DMS153 (cell line): ENCODE data around the gene SYNJ2.

Experiments used
- DNase-seq: peaks from one replicate; lab custom pipeline; 2025; lab: John Stamatoyannopoulos, UW

Gene SYNJ2

DNA sequence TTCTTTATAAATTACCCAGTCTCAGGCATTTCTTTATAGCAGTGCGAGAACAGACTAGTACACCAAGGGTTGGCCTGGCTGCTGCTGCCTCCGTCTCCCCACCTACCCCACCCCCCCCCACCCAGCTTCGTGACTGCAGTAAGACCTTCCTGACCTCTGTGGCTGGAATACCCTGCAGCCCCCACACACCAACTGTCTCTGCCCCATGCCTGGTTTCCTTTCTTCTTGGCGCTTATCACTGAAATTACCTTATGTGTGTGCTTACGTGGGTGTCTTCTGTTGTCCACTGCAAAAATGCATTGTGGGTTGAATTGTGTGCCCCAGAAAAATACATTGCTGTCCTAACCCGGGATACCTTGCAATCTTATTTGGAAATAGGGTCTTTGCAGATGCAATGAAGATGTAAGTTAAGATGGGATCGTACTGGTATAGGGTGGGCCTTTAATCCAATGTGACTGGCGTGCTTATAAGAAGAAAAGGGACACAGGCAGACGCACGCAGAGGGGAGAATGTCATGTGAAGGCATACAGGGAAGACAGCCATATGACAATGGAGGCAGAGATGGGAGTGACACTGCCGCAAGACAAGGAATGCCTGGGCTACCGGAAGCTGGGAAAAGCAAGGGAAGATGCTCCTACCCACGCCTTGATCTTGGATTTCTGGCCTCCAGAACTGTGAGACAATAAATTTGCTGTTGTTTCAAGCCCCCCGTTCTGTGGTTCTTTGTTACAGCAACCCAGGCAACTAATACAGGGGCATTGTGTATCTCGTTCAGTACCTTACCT lies 15.4 kb downstream of the SYNJ2 start:
- no peak for DNase-seq

DNA sequence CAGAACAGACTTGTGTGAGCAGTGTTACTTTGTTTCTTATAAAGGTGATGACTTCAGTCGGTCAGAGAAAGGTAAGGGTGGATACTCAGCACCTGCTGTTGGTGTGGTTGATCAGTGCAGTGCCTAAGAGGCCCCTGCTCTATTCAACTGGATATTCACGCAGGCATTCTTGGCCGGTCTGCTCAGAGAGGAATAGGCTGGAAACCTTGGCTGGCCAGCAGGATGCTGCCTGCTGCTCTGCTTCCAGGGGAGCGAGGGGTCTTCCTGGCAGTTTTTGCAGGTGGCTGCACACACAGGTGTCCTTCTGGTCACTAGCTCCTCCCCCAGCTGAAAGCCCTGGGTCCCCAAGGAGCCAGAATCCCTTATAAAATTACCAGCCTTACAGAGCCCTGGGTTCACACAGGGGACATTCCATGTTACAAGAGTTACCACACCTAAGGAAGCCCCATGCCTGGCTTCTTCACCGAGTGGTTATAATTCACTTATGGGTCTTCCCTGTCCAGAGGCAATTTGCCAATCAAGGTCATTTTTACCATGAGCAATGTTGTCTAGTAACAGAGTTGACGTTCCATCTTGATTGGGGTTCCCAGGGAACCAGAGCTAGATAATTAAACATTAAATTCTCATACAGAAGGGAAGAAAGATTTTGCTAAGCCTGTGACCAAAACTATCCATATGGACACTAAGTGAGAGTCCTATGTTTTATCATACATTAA lies 16.4 kb downstream of the SYNJ2 start:
- DNase-seq, result no peak

DNA sequence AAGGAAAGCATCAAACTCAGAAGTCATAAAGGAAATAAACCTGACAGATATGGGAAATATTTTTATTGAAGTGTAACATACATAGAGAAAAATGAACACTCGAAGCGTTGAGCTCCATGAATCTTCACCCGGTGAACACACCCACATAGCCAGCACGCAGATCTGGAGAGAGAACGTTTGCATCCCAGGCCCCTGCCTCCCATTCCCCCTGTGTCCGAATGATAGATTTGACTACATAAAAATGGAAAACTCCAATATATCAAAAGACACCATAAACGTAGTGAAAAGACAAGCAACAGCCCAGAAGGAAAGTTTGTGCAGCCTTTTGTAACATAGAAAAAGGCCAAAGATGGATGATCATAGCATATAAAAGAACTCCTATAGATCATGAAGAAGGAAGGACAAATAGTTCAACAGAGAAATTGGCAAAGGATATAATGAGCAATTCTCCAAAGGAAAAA lies 17.1 kb downstream of the SYNJ2 start:
- no peak for DNase-seq

DNA sequence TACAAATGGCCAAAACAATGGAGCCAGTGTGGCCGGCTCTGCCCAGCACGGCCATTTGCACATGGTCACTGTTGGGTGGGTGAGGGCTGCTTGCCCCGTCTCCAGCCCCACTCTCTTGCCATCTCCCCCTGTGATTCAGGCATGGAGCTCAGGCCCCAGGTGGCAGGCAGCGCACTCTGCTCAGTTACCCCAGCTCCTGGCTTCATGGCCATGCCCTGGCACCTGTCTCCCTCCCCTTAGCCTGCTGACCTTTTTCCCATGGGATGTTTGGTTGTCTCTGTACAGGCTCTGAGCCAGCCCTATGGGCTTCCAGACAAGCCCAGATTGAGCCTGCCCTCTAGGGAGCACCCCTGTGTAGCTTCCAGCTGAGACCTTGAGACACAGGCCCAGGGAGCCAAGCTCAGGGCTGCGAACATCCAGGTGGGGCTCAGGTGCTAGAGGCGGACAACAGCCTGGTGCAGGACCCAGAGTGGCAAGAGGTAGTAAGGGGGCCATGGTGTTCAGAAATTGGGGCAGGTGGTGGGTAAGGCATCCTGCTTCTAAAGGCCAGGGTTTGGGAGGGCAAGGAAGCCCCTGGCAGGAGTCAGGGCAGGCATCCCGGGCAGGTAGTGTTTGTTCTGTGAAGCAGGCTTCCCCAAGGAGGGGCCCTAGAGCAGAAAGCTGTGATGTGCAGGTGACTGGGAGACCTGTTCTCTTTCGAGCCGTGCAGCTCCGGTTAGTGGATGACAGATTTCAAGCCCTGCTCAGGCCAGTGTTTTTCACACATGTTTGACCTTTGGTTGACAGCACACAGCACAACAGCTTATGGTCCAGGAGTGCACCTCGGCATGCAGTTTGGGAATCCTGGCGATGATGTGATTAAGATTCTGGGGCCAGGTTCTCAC lies 17.7 kb downstream of the SYNJ2 start:
- DNase-seq, result peak; percentile 62

DNA sequence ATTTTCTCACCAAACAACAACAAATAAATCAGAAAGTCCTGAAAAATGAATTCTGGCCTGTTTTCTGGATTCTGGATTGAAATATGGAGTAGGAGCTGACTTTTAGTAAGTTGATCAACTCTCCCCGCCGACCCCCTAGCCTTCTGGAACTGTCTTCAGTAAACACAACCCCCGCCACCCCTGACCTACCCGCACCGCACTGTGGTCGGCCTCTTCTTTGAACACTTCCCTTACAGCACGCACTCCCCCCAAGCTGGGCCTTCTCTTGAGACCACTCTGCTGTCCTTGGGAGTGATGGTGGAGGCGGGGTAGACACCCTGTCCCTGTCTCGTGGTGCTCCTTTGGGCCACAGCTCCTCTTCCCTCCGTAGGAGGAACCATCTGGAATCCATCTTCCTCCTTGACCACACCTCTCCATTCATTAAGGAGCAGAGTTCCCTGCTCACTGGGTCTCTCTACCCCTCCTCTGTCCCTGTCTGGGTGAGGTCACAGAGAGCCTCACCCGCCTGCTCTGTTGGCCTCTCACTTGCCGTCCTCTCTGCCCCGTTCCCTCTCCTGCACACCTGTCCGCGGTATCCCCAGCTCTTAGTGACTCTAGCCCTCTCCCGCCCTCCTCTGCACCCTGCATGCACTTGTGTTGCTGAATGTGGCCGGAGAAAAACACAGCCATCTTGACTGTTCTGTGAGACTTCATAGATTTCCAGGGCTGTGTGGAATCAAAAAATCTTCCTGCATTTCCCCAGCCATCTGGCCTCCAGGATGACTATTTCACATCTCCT lies 19.1 kb downstream of the SYNJ2 start:
- no peak for DNase-seq

DNA sequence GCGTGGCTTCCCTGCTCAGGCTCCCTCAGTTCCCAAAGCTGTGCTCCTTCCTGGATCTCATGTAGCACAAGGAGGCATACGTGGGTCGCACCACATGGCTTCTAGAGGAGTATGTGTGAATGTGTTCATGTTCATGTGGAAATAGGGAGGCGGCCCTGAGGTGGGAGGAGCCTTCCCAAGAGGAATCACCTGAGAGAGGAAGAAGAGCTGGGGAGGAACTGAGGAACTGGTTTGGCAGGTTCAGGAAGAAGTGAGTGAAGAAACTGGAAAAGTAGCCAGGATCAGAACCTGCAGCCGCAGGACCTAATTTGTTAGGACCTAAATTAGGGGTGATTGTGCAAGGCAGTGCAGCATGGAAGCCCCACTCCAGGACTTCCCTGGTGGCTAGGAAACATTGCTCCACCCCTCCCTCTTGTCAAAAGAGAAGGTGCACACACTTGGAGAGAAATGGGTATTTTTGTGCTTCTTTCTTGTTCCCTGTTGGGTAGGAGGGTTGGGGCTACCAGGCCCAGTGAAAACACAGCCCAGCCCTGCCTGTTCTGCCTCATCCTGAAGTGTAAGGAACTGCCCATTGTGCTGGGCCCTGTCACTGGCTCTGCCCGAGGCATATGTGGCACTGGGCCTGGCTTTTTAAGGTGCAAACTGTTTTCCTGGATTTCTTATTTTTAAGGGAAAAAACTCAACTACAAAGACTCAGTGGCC lies 20.7 kb downstream of the SYNJ2 start:
- no peak for DNase-seq

DNA sequence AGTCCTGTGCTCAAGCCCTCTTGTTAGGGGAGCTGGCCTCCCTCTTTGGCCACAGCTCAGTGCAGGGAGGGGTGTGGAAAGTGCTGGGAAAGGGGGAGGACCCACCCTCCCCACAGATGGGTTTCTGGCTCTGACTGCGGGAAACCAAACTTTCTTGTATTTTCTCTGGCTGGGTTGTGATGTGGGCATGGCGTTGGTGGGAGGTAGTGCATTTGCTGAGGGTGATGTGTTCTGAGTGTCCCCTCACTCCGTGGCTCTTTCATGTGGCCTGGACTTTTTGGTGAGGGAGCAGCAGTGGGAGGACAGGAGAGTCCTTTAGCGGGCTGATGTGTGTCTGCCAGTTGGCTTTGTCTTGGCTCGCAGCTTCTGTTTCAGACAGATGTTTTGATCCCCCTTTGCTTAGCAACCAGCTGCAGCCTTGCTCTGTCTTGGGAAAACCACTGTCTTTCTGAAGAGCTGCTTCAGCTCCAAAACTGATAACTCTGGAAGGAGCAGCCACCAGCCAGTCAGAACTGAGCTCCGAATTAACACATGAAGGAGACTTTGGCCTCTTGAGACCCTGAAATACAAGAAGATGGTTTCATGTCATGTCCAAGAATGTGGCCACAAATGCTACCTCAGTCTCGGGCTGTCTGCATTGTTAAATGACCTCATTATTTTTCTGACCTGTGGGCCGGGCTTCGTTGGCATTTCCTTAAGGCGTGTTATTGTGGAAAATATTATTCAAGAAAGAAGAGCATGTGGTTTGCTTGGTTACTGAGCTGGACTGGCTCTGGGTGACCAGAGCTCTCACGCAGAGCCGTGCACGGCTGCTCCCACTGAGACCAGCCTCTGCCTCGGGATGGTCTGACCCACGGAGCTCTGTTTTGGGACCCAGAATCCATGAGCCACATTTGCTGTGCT lies 21.5 kb downstream of the SYNJ2 start:
- DNase-seq, result no peak

DNA sequence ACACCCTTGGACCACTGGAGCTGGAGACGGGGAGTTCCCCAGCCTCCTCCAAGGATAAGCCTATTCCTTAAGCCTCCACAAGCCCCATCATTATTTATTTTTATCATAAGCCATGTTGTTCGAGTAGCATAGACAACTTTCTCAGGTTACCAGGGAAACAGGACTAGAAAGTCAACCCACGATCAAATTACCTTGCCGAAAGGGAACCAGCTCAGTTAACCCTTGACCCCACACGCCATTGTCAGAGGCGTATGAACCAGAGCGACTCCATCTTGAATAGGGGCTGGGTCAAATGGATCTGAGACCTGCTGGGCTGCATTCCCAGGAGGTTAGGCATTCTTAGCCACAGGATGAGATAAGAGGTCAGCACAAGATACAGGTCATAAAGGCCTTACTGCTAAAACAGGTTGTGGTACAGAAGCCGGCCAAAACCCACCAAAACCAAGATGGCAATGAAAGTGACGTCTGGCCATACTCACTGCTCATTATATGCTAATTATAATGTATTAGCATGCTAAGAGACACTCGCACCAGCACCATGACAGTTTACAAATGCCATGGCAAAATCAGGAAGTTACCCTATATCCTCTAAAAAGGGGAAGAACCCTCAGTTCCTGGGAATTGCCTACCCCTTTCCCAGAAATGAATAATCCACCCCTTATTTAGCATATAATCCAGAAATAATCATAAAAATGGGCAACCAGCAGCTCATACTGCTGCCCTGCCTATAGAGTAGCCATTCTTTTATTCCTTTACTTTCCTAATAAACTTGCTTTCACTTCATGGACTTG lies 22.4 kb downstream of the SYNJ2 start:
- no peak for DNase-seq

DNA sequence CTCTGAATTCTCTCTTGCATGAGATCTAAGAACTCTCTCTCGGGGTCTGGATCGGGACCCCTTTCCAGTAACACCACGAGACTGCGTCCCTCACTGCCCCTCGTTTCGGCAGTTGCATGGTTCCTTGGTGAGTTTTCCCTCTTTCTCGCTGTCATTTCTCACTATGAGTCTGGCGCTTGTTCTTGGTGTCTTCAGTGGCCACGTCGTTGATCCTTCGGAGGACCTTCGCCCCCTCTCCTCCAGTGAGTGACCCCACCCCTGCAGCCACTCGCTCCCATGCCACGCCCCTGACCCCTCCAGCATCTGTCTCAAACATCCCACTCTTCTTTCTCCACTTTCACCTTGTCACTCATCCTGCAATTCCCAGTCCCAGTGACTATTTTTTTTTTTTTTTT lies 23.0 kb downstream of the SYNJ2 start:
- no peak for DNase-seq

DNA sequence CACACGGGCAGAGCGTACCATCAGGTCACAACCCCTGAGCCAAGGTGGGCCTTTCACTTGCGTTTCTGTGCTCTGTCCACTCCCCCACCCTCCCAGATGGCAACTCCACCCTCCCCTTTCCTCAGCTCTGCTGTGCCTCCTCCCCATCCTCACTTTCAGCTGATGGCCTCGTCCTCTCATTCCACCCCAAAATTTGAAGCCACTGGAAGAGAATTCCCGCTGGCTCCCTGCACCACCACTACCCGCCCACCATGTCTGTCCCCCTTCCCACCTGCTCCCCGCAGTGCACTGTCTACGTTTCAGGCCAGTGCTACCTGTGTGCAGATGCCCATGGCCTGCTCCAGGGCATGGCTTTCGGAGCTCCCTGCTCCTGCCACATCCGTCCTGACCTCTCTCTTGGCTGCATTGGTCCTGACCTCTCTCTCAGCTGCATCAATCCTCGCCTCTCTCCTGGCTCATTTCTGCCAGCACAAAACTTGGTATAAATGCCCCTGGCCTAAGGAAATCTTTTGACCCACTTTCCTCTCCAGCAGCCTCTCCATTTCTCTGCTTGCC lies 24.0 kb downstream of the SYNJ2 start:
- DNase-seq, result no peak

DNA sequence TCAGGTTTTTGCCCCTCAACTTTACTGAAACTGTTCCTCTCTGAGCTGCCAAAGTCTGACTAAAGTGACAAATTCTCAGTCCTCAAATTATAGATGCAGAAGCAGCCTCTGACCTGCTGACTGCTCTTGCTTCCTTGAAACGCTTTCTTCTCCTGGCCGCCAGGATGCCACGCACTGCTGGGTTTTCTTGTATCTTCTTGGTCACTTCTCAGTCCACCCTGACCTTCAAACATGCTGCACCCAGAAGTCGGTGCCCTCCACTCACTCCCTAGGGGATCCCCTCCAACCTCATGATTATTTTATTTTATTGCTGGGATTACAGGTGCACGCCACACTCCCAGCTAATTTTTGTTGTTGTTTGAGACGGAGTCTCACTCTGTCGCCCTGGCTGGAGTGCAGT lies 24.7 kb downstream of the SYNJ2 start:
- no peak for DNase-seq

DNA sequence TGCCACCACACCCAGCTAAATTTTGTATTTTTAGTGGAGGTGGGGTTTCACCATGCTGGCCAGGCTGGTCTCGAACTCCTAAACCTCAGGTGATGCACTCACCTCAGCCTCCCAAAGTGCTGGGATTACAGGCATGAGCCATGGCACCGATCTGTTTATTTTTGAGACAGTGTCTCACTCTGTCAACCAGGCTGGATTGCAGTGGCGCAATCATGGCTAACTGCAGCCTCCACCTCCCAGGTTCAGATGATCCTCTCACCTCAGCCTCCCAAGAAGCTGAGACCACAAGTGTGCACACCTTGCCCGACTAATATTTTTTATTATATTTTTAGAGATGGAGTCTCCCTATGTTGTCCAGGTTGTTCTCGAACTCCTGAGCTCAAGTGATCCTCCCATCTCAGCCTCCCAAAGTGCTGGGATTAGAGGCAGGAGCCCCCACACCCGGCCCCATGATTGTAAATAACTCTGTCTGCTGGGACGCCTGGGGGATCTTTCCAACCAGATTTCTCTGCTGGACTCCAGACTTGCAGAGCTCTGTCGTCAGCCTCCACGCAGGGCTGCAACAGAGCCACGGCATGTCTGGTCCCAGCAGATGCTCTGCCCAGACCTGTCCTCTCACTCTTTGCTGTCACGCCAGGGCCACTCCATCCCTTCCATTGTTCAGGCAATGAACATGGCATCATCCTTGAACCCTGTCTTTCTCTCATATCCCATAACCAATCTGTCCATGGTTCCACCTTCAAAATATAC lies 25.3 kb downstream of the SYNJ2 start:
- DNase-seq, result no peak

DNA sequence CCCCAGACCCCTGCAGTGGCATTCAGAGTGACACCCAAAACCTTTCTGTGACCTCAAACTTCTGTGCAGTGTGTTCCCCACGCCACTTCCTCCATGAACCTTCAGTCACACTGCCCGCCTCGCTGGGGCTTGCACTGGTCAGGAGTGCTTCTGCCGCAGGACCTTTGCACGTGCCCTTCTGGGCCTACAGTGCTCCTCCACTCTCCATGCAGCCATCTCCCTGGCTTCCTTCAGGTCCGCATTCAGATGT lies 27.1 kb downstream of the SYNJ2 start:
- no peak for DNase-seq

DNA sequence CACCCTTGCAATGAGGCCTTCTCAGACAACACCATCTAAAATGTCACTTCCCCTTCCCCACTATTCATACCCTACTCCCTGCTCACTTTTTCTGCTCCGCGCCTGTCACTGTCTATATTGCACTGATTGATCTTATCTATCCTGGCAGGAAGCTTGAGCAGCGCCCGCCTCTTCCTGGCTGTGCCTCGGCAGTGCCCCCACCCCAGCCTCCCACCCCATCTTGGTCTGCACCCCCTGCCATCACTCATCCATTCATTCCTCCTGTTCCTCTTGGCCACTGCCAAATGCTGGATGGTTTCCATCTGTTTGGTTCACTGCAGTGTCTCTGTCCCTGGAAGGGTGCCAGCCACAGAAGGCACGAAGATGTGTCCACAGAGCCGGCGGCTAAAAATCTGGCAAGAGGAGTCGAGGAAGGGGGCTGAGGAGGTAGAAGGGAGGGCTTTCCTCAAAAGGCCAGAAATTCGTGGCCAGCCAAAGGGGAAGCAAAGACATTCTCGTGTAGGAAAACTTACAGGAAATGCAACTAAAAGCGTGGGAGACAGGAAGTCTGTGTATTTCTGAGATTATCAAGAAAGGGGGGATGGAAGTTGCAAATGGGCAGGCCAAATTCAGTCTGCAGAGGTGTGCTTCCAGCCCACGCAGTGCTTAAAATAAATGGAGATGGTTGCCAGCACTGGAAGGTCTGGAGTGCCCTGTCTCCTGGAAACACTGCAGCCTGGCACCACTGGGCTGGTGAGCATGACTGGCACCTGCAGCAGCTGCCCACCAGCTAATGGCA lies 27.6 kb downstream of the SYNJ2 start:
- DNase-seq, result no peak

DNA sequence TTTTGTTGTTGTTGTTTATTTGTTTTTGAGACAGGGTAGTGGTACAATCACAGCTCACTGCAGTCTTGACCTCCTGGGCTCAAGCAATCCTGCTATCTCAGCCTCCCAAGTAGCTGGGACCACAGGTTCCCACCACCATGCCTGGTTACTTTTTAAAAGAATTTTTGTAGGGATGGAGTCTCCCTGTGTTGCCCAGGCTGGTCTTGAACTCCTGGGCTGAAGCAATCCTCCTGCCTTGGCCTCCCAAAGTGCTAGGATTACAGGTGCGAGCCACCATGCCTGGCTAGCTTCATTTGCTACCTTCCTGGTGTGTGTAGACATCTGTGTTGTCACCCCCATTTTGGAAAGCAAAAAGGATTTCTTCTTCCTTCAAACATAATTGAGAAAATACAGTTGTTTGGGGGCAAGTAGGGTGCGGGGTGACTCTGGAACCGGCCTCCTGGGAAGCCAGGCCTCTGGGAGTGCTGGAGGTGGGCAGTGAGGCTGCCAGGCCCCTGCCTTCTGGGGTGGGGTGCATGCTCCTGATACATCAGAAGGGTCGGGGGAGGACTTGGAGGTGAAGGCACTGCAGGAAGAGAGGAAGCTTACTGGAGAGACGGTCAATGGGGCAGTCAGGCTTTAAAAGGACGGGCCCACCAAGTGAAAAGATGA lies 28.4 kb downstream of the SYNJ2 start:
- DNase-seq, result no peak

DNA sequence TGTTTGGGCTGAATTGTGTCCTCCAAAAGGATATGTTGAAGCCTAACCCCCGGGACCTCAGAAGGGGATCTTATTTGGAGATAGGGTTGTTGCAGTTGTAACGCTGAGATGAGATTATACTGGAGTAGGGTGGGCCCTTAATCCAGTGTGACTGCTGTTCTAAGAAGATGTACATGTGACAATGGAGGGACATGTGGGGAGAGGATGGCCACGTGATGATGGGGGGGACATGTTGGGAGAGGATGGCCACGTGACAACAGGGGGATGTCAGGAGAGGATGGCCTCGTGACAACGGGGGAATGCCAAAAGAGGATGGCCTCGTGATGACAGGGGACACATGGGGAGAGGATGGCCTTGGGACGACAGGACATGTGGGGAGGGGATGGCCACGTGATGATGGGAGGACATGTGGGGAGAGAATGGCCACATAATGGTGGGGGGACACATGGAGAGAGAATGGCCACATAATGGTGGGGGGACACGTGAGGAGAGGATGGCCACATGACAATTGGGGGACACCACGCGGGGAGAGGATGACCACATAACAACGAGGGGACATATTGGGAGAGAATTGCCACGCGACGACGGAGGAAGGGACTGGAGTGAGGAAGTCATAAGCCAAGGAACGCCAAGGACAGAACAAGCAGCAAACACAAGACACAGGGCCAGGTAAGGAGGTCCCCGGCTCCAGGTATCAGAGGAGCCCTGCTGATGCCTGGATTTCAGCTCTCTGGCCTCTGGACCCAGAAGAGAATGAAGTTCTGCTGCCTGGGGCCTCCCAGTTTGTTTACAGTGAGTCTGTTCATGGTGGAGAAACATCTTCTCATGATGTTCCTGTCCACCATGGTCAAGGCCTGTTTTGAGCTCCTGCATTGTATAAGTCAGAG lies 29.2 kb downstream of the SYNJ2 start:
- no peak for DNase-seq
